KMS-11 (cell line): Measurements from ENCODE around the gene FRK.

Source experiments
- H2AFZ ChIP-seq: fragments of 200-600 bp; sonication (generic); 2 replicates; pipeline ENCODE4 v1.6.1; 2016; ENCODE audit warnings: antibody characterized with exemption, mixed run types, low read depth
- H3K27ac ChIP-seq: fragments of 200-600 bp; sonication (generic); 2 replicates; pipeline ENCODE4 v1.6.1; 2016; ENCODE audit warnings: mild to moderate bottlenecking, mixed run types
- H3K27me3 ChIP-seq: fragments of 200-600 bp; sonication (generic); 2 replicates; pipeline ENCODE4 v1.6.1; 2017; ENCODE audit warnings: mild to moderate bottlenecking, low read depth, mixed run types, moderate library complexity; ENCODE audit not compliant: insufficient read depth
- H3K36me3 ChIP-seq: fragments of 200-600 bp; sonication (generic); 2 replicates; pipeline ENCODE4 v1.6.1; 2017; ENCODE audit warnings: mild to moderate bottlenecking, mixed run types; ENCODE audit not compliant: insufficient read depth
- H3K4me1 ChIP-seq: fragments of 200-600 bp; sonication (generic); 2 replicates; pipeline ENCODE4 v1.6.1; 2016; ENCODE audit warnings: mild to moderate bottlenecking, low read depth, mixed run types; ENCODE audit not compliant: poor library complexity, severe bottlenecking
- H3K4me2 ChIP-seq: fragments of 200-600 bp; sonication (generic); 2 replicates; pipeline ENCODE4 v1.7.0; 2016; ENCODE audit warnings: mild to moderate bottlenecking, mixed run types
- H3K4me3 ChIP-seq: fragments of 200-600 bp; sonication (generic); IDR thresholded peaks from 2 replicates; pipeline ENCODE4 v1.6.1; 2017; ENCODE audit warnings: low read depth, low read length, mixed read lengths; ENCODE audit not compliant: insufficient read depth
- H3K79me2 ChIP-seq: fragments of 200-600 bp; sonication (generic); 2 replicates; pipeline ENCODE4 v1.6.1; 2016; ENCODE audit warnings: low read depth, mixed run types; ENCODE audit not compliant: insufficient read depth
- H3K9ac ChIP-seq: fragments of 200-600 bp; sonication (generic); 2 replicates; pipeline ENCODE4 v1.6.1; 2016; ENCODE audit warnings: mild to moderate bottlenecking, mixed run types
- H4K20me1 ChIP-seq: fragments of 200-600 bp; sonication (generic); 2 replicates; pipeline ENCODE4 v1.6.1; 2016; ENCODE audit warnings: mild to moderate bottlenecking, mixed run types; ENCODE audit not compliant: insufficient read depth
- TF ChIP-seq, protein P1 (sequence below): fragments of 200-600 bp; sonication (generic); conservative IDR thresholded peaks from 2 replicates; pipeline ENCODE4 v1.6.1; 2017; ENCODE audit warnings: low read depth, mild to moderate bottlenecking, antibody characterized with exemption, low read length, moderate library complexity, mixed read lengths

Gene FRK

GRCh38 chr6:116022841-116023445 is 37.7 kb downstream of the FRK start:
- H3K79me2 ChIP-seq, result no peaks in the 10 kb centered on the region

GRCh38 chr6:116020738-116021137 is 40.0 kb downstream of the FRK start:
- Histone ChIP-seq H3K79me2 (no peaks in the 10 kb centered on the region), H3K27ac (no peak overlapping the region), H3K27me3 (no peaks in the 10 kb centered on the region), H3K4me2 (no peak overlapping the region), H4K20me1 (no peaks in the 10 kb centered on the region), H3K4me3 (no peak overlapping the region), H3K36me3 (no peaks in the 10 kb centered on the region), H2AFZ (no peak overlapping the region), H3K9ac (no peak overlapping the region), H3K4me1 (peaks cover 8% of the 10 kb centered on the region)
- TF ChIP-seq, protein P1, sequence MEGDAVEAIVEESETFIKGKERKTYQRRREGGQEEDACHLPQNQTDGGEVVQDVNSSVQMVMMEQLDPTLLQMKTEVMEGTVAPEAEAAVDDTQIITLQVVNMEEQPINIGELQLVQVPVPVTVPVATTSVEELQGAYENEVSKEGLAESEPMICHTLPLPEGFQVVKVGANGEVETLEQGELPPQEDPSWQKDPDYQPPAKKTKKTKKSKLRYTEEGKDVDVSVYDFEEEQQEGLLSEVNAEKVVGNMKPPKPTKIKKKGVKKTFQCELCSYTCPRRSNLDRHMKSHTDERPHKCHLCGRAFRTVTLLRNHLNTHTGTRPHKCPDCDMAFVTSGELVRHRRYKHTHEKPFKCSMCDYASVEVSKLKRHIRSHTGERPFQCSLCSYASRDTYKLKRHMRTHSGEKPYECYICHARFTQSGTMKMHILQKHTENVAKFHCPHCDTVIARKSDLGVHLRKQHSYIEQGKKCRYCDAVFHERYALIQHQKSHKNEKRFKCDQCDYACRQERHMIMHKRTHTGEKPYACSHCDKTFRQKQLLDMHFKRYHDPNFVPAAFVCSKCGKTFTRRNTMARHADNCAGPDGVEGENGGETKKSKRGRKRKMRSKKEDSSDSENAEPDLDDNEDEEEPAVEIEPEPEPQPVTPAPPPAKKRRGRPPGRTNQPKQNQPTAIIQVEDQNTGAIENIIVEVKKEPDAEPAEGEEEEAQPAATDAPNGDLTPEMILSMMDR, result no peak

More at GRCh38 chr6:116022841-116023445, 37.7 kb downstream of the FRK start:
- H3K27me3 ChIP-seq, result no peaks in the 10 kb centered on the region
- H3K4me1 ChIP-seq, result peaks cover 8% of the 10 kb centered on the region
- no peak overlapping the region for H3K9ac ChIP-seq
- TF ChIP-seq, protein P1, result no peak
- no peak overlapping the region for H3K4me2 ChIP-seq
- no peak overlapping the region for H3K4me3 ChIP-seq
- H4K20me1 ChIP-seq, result no peaks in the 10 kb centered on the region
- no peaks in the 10 kb centered on the region for H3K36me3 ChIP-seq
- no peak overlapping the region for H2AFZ ChIP-seq
- H3K27ac ChIP-seq, result no peak overlapping the region

- H3K4me3 ChIP-seq, result no peak overlapping the region
- no peaks in the 10 kb centered on the region for H3K27me3 ChIP-seq
- H3K36me3 ChIP-seq, result no peaks in the 10 kb centered on the region
- peaks cover 8% of the 10 kb centered on the region for H3K4me1 ChIP-seq
- H3K27ac ChIP-seq, result no peak overlapping the region
- H4K20me1 ChIP-seq, result no peaks in the 10 kb centered on the region
- no peak overlapping the region for H2AFZ ChIP-seq
- H3K9ac ChIP-seq, result no peak overlapping the region
- no peak overlapping the region for H3K4me2 ChIP-seq
- H3K79me2 ChIP-seq, result no peaks in the 10 kb centered on the region
- TF ChIP-seq, protein P1, result no peak
Measured at GRCh38 chr6:116019428-116019827, 41.3 kb downstream of the FRK start.

GRCh38 chr6:116018976-116019375 is 41.7 kb downstream of the FRK start:
- Histone ChIP-seq H2AFZ (no peak overlapping the region), H3K27ac (no peak overlapping the region), H3K9ac (no peak overlapping the region), H3K4me1 (peaks cover 8% of the 10 kb centered on the region), H3K4me2 (no peak overlapping the region), H3K27me3 (no peaks in the 10 kb centered on the region), H3K4me3 (no peak overlapping the region), H3K79me2 (no peaks in the 10 kb centered on the region), H3K36me3 (no peaks in the 10 kb centered on the region), H4K20me1 (no peaks in the 10 kb centered on the region)
- TF ChIP-seq, protein P1, result no peak
